Renal cortex interstitium (tissue), 15 donors: Measurements from ENCODE around the gene TMEM42. TPM values are rescaled to one million over a fixed set of nuclear protein-coding genes. Genes with fewer than 3 reads are reported as not detected.
"Not testable (repeated sequence)": the region's sequence is repeated elsewhere in the genome, so short reads cannot be mapped to it uniquely, and the experiment has no call there.

Experiments
- DNase-seq, 11 donors: peaks; one replicate each; pipeline ENCODE4 v3.0.0-alpha.2; 2013; ENCODE audit warnings: low read depth in 9 of 11, low spot score in 4 of 11; ENCODE audit errors: extremely low read depth in 1 of 11
- long read RNA-seq, 16 experiments: transcript quantifications; one replicate each; lab custom pipeline, GENCODE V29; 2026
- polyA plus RNA-seq, 3 donors: library from polyadenylated mRNA; unstranded; fragments of 120-200 nt; gene quantifications; one replicate each; pipeline ENCODE4 v1.2.1, GENCODE V29; 2013; ENCODE audit not compliant: insufficient read length in 3 of 3

The TMEM42 gene
- polyA plus RNA-seq: 10 to 100 TPM; 27.8 to 32.1 (median 28.2) TPM
- long read RNA-seq, donor 1, transcript TMEM42-201 (3 exons, 1,026 nt): major isoform, 7 of 11 reads
- long read RNA-seq, donor 1, partial matches to known transcripts: 0 of 11 reads
- long read RNA-seq, donor 1, other reads (novel, unspliced or antisense): 0 of 11 reads
- long read RNA-seq, donor 2, transcript TMEM42-201 (3 exons, 1,026 nt): major isoform, 6 of 15 reads
- long read RNA-seq, donor 2, partial matches to known transcripts: 6 of 15 reads
- long read RNA-seq, donor 2, other reads (novel, unspliced or antisense): 0 of 15 reads
- long read RNA-seq, donor 3, transcript TMEM42-201 (3 exons, 1,026 nt): major isoform, 9 of 15 reads
- long read RNA-seq, donor 3, transcript TMEM42-202 (2 exons, 3,071 nt): minor isoform, 6 of 15 reads
- long read RNA-seq, donor 3, partial matches to known transcripts: 0 of 15 reads
- long read RNA-seq, donor 3, other reads (novel, unspliced or antisense): 0 of 15 reads
- long read RNA-seq, donor 4, transcript TMEM42-201 (3 exons, 1,026 nt): major isoform, 5 of 8 reads
- long read RNA-seq, donor 4, partial matches to known transcripts: 0 of 8 reads
- long read RNA-seq, donor 4, other reads (novel, unspliced or antisense): 0 of 8 reads
- long read RNA-seq, donor 5: 0 reads
- long read RNA-seq, donor 6, transcript TMEM42-201 (3 exons, 1,026 nt): major isoform, 9 of 12 reads
- long read RNA-seq, donor 6, partial matches to known transcripts: 0 of 12 reads
- long read RNA-seq, donor 6, other reads (novel, unspliced or antisense): 0 of 12 reads
- long read RNA-seq, donor 7, transcript TMEM42-201 (3 exons, 1,026 nt): major isoform, 6 of 9 reads
- long read RNA-seq, donor 7, partial matches to known transcripts: 0 of 9 reads
- long read RNA-seq, donor 7, other reads (novel, unspliced or antisense): 0 of 9 reads
- long read RNA-seq, donor 8, transcript TMEM42-201 (3 exons, 1,026 nt): minor isoform, 6 of 16 reads
- long read RNA-seq, donor 8, transcript TMEM42-202 (2 exons, 3,071 nt): major isoform, 10 of 16 reads
- long read RNA-seq, donor 8, partial matches to known transcripts: 0 of 16 reads
- long read RNA-seq, donor 8, other reads (novel, unspliced or antisense): 0 of 16 reads
- long read RNA-seq, donor 9, transcript TMEM42-201 (3 exons, 1,026 nt): major isoform, 7 of 8 reads
- long read RNA-seq, donor 9, partial matches to known transcripts: 0 of 8 reads
- long read RNA-seq, donor 9, other reads (novel, unspliced or antisense): 0 of 8 reads
- long read RNA-seq, donor 10, partial matches to known transcripts: 5 of 10 reads
- long read RNA-seq, donor 10, other reads (novel, unspliced or antisense): 0 of 10 reads
- long read RNA-seq, donor 11, partial matches to known transcripts: 0 of 5 reads
- long read RNA-seq, donor 11, other reads (novel, unspliced or antisense): 0 of 5 reads
- long read RNA-seq, donor 12, partial matches to known transcripts: 5 of 10 reads
- long read RNA-seq, donor 12, other reads (novel, unspliced or antisense): 0 of 10 reads
- long read RNA-seq, donor 13, transcript TMEM42-202 (2 exons, 3,071 nt): minor isoform, 8 of 25 reads
- long read RNA-seq, donor 13, transcript TMEM42-201 (3 exons, 1,026 nt): major isoform, 17 of 25 reads
- long read RNA-seq, donor 13, partial matches to known transcripts: 0 of 25 reads
- long read RNA-seq, donor 13, other reads (novel, unspliced or antisense): 0 of 25 reads
- long read RNA-seq, donor 14, transcript TMEM42-201 (3 exons, 1,026 nt): major isoform, 10 of 13 reads
- long read RNA-seq, donor 14, partial matches to known transcripts: 0 of 13 reads
- long read RNA-seq, donor 14, other reads (novel, unspliced or antisense): 0 of 13 reads
- long read RNA-seq, donor 15, partial matches to known transcripts: 0 of 4 reads
- long read RNA-seq, donor 15, other reads (novel, unspliced or antisense): 0 of 4 reads
- long read RNA-seq, donor 16, transcript TMEM42-201 (3 exons, 1,026 nt): major isoform, 14 of 20 reads
- long read RNA-seq, donor 16, transcript TMEM42-202 (2 exons, 3,071 nt): minor isoform, 6 of 20 reads
- long read RNA-seq, donor 16, partial matches to known transcripts: 0 of 20 reads
- long read RNA-seq, donor 16, other reads (novel, unspliced or antisense): 0 of 20 reads

DNA sequence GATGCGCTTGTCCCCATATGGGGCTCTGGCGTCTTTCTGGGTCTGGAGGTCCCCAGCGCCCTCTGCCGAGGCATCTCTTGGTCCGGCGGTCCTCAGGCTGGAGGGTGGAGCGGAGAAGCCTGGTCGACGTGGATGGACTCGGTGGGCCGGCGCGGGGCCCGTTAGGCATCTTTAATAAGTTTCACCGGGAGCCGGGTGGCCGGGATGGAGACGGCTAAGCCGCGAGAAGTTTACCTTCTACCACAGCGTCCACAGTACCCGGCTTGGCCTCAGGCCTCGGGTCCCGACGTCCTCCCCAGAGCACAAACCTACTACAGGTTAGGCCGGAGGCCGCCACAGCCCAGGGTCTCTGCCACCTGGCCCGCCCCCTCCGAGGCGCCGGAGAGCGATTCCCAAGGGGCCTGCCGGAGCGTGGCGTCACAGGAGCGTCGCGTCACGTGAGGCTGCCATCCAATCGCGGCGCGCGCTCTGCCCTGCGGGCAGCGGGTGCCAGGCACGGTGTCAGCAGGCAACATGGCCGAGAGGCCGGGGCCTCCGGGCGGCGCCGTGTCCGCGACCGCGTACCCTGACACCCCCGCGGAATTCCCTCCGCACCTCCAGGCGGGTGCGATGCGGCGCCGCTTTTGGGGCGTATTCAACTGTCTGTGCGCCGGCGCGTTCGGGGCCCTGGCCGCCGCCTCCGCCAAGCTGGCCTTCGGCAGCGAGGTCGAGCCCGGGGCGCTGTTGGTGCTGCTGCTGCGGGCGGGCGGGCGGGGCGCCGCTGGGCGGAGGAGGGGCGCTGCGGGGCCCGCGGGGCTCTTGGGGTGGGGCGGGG is at the start of gene TMEM42:
Gene TMEM42 (plus strand): TSS at position 501 of the 814 bp plus-strand sequence. CDS start 13 bp downstream, at position 514.
- peak; percentile 80 to 91 (median 87) for DNase-seq

DNA sequence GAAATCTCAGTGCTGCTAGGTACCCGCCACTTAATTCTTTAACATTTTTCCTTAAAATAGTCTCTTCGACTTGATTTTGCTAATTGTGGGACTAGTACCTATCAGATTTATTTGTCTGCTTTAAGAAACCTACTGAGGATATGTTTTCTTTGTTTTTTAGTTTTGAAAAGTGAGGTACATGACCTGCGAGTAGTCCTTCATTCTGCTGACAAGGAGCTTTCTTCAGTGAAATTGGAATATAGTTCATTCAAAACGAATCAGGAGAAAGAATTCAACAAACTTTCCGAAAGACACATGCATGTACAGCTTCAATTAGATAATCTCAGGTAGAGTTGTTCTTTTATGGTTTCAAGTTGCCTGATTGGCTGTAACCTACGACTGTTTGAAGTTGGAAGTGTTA is 47.0 kb upstream of the TMEM42 start:
- no peak for DNase-seq

DNA sequence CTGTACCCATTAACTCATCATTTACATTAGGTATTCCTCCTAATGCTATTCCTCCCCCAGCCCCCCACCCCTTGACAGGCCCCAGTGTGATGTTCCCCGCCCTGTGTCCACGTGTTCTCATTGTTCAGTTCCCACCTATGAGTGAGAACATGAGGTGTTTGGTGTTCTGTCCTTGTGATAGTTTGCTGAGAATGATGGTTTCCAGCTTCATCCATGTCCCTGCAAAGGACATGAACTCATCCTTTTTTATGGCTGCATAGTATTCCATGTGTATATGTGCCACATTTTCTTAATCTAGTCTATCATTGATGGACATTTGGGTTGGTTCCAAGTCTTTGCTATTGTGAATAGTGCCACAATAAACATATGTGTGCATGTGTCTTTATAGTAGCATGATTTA is 45.4 kb upstream of the TMEM42 start:
- not testable (repeated sequence) for DNase-seq

DNA sequence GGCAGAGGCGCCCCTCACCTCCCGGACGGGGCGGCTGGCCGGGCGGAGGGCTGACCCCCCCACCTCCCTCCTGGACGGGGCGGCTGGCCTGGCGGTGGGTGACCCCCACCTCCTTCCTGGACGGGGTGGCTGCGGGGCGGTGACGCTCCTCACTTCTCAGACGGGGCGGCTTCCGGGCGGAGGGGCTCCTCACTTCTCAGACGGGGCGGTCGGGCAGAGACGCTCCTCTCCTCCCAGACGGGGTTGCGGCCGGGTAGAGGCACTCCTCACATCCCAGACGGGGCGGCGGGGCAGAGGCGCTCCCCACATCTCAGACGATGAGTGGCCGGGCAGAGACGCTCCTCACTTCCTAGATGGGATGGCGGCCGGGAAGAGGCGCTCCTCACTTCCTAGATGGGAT is 40.5 kb upstream of the TMEM42 start:
- DNase-seq: not testable (repeated sequence)

DNA sequence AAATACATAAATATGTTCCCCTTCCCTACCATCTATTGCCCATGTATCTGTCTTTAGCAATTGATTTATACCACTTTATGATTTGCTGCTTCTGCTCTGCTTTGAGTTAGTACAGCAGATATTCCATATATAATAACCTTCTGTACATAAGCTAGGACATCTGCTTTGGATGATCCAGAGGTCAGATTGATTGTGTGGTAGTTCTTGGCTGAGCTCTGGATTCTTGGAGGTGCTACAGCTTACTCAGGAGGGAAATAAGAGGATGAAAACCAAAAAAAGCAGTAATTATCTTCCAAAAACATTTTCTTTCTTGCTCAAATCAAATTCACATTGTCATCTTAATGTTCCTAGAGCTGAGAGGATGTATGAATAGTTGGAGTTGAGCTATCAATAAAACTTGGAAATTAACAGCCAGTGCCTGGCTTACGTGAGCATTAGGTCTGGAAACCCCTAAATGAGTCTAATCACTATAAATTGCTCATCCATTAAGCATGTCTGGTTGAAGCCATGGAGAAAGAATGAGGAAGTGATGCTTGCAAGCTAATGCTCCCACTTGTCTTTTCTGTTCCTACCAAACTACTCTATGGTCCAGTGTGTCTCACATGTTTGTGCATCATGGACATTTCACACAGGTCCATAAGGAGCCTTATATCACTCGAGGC is 36.3 kb upstream of the TMEM42 start:
- no peak for DNase-seq

DNA sequence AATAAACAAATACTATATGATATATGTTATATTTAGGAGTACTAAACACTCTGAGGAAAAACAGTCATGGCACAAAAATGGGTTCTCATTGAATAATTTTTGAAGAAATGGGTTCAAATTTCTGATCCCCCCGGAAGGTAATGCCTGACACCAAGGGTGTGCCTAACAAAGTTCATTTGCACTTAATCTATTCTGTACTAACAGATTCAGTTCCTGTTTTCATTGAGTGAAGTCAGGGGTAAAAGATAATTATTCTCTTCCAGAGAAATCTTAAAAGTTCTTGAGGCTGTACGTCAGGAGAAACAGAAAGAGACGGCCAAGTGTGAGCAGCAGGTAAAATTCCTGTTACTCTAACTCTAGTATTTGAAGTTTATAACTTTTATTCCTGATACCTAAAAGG is 34.5 kb upstream of the TMEM42 start:
- no peak for DNase-seq

DNA sequence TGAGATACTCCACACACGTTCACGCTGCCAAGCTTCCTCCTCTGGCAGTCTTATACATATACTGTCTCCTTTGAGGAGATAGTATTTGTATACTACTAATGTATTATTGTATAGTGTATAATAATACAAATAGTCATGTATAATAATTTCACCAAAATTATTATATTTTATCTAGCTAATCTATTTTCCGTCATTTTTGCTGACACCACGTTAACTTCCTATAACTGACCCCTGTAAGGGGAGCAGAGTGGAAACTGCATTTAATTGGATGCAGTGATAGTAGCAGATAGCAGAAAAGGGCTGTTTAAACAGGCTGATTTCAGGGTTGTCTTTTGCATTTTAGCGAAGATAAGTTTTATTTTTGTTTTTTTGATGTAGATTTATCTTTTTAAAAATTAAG is 30.5 kb upstream of the TMEM42 start:
- DNase-seq: no peak

DNA sequence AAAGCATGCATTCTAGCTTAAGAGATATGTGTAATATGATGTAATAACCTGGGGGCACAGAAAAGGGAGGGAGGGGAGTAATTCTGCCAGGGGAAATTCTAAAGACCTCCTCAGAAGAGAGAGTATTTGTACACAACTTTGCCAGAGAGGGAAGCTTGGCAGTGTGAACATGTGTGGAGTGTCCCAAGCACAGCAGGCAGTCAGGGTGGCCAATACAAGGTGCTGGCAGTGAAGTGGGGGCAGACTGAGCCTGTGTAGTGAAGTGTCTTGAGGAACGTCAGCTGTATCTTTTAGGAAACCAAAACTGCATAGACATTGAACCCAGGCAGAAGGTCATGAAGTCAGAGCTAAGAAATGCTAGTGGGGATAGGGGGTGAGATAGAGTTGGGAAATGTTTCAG is 29.7 kb upstream of the TMEM42 start:
- DNase-seq: no peak

DNA sequence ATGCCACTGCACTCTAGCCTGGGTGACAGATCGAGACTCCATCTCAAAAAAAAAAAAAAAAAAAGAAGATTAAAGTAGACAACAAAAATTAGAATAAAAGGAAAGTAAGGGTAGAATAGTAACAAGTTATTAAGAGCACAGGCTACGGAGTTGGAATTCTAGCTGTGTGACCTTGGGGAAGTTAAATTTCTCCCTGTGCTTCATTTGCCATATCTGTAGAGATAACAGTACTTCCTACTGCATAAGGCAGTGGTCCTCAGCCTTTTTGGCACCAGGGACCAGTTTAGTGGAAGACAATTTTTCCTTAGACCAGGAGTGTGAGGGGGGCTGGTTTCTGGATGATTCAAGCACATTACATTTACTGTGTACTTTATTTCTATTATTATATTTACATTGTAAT is 28.7 kb upstream of the TMEM42 start:
- DNase-seq: no peak

DNA sequence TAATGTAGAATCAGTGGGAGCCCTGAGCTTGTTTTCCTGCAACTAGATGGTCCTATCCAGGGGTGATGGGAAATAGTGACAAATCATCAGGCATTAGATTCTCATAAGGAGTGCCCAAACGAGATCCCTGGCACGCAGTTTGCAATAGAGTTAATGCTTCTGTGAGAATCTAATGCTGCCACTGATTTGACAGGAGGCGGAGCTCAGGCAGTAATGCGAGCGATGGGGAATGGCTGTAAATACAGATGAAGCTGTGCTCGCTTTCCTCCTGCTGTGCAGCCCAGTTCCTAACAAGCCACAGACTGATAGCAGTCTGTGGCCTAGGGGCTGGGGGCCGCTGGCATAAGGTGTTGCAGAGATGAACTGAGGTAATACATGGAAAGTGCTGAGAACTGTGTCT is 28.3 kb upstream of the TMEM42 start:
- DNase-seq: no peak

DNA sequence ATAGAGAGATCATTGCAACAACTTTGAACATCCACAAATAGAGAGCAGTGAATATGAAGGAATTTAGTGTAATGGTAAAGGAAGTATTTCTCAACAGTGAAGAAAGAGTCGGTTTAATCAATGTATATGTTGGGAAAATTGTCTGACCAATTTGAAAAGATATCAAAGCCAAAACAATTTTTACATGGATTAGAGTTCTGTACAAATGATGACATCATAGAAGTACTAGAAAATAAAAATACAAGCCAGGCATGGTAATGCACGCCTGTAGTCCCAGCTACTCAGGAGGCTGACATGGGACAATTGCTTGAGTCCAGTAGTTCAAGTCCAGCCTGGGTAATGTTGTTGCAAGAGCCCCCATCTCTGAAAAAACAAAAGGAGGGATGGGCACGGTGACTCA is 26.0 kb upstream of the TMEM42 start:
- DNase-seq: no peak

DNA sequence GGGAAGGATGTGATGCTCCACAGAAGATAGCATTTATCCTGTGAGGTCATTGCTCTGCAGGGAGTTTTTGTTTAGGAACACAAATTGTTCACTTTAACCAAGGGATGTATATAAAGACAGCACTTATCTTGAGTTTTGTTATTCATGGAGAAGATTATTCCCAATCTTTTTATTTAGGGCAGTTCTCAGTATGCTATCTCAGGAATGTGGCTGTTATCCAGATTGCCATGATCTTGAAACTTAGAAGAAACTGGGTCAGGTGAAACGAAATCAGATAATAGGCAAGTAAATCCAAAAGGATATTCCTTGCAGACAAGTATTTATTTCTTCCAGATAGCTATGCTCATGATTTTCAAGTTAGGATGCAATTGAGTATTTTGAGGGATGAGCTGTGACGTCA is 19.3 kb upstream of the TMEM42 start:
- DNase-seq: no peak

DNA sequence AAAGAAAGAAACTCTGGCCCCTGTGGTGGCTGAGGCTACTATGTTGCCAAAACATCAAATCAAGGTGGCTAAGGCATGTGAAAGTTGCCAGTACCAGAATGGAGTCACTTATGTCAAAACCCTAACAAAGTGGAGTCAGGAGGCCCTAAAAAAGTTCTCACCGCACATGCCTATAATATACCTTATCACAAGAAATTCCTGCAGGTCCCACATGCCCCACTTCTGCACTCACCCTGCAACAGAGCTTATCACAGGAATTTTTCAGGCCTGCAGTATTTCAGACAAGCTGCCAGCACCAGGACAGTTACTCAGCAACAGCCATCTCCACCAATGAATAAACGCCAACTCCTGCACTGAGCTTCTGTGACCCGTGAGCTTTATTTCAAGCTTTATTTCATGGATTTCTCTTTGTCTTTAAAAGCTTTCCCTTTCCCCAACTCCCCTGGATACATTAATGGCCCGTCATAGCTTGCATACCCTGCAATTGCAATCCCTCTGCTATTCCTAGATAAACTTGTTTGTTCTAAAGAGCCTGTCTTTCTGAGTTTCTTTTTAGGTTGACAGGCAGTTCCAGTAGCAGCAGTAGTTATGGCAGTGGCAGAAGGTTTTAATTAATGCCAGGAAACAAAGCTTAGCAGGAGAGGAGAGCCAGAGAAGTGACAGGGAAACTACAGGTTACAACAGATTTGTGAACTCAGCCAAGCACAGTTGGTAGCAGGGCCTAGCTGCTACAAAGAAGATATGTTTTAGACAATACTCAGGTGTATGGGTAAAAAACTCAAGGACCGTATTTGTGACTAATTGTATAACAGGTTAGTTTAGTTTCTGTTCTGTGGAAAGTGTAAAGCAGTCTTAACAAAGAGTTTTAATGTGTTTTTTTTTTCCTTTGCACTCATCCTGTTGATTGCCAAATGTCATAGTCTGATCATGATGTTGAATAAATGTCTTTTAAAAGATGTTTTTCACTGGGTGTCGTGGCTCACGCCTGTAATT is 15.9 kb upstream of the TMEM42 start:
- no peak for DNase-seq

DNA sequence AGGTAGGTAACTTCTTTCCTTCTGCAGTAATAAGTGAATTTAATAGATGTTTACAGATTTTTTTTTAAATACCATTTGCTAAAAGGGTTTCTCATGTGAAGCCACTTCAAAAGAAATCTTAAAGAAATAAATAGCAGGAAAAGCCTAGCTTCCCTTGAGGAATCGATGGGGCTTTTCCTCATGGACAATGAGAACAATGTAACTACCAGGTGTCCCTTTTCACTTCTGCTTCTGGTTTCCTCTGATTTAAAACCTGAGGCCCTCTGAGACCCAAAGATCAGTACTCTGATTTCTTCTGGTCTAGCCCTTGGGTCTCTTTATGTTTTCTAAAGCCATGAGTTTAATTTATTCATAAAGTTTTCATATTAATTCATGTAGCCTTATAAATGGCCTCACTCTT is 13.1 kb upstream of the TMEM42 start:
- no peak for DNase-seq

DNA sequence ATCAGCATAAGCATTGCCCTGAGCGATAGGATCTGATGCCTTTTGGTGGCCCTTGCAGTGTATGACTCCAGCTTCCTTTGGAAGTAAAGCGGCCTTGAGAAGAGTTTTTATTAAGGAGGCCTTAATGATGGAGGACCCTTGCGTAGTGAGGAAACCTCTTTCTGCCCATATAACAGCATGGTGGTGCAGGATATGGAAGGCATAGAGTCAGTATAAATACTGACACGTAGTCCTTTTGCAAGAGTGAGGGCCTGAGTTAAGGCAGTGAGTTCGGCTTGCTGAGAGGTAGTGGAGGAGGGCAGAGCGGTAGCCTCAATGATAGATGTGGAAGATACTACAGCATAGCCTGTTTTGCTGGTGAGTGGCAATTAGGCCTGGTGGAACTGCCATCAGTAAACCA is 5.0 kb upstream of the TMEM42 start:
- not testable (repeated sequence) for DNase-seq
